ENCODE data around the gene COL9A3.

COL9A3 gene

DNA sequence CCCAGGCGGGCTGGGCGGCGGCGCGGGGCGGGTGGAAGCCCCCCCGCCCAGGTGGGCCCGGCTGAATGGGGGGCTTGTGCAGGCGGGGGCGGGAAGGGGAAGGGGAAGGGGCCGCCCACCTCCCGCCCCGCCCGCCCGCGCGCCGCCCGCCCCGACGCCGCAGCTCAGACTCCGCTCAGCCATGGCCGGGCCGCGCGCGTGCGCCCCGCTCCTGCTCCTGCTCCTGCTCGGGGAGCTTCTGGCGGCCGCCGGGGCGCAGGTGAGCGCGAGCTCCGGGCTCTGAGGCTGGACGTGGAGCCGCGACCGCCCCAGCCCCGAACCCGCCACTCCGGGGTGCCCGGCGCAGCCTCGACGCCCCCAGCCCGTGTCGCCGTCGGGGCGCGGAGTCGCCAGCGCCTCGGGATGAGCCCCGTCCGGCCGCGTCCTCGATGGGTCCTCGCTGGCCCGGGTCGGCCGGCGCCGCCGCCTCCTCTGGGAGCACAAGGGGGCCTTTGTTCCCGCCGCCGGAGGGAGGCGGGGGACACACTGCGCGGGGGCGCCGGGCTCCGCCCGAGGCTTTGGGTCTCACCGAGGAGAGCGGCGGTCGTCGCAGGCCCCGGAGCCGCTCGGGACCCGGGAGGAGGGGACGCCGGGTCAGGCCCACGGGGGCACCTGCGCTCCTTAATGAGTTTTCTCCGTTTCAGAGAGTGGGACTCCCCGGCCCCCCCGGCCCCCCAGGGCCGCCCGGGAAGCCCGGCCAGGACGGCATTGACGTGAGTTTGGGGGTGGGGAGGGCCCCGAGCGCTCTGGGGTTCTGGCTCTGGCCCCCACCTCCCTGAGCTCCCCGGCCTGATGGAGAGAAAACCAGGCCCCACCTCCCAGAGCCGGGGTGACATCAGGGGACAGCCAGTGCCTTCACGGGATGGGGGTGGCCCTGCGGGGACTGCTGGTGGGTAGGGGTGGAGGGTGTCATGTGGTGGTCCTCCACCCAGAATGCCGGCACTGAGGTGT, at the start of gene COL9A3:
Gene COL9A3, plus strand, starts transcription at position 167 of the 990 bp plus-strand sequence. Its CDS starts 15 bp downstream, at position 182.
- no peak for FAIRE-seq

DNA sequence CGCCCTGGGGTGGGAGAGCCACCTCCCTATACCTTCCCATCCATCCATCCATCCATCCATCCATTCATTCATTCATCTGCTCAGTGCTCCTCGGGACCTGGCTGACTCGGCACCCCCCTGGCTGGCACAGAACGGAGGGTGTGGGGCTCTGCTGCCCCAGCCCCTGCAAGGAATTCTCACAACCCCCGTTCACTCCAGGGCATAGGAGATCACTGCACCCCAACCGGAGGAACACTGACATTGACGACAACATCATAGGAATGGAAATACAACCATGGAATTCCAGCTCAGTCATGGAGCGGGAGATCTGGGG, 48.7 kb upstream of the COL9A3 start:
- FAIRE-seq, result no peak

DNA sequence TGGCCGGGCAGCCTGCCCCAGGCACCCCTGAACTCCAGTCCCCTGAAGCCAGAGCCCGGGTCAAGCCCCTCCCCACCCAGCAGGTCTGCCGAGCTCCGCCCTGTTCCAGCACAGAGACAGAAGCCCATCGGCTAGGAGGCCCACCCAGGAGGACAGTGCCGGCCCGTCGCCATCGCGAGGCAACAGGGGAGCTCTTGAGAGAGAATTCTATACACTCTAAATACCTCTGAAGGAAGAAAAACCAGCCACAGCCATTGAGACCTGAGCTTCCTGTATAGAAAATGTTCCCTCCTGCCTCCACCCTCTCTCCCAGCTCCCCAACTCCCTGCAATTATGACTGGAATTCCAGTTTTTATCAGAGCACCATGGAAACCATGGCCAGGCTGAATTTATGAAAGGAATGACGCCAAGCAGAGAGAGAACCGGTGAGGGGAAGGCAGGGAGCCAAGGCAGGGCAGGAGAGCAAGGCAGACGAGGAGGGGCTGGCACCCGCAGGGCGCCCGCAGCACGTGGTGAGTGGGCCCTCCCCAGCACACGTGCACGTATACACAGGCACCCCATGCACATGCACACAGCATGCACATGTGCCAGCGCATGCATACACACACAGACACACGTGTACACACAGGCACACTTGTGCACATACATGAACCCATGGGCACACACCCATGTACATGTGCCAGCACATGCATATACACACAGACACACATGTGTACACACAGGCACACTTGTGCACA, 48.1 kb upstream of the COL9A3 start:
- FAIRE-seq, result no peak

DNA sequence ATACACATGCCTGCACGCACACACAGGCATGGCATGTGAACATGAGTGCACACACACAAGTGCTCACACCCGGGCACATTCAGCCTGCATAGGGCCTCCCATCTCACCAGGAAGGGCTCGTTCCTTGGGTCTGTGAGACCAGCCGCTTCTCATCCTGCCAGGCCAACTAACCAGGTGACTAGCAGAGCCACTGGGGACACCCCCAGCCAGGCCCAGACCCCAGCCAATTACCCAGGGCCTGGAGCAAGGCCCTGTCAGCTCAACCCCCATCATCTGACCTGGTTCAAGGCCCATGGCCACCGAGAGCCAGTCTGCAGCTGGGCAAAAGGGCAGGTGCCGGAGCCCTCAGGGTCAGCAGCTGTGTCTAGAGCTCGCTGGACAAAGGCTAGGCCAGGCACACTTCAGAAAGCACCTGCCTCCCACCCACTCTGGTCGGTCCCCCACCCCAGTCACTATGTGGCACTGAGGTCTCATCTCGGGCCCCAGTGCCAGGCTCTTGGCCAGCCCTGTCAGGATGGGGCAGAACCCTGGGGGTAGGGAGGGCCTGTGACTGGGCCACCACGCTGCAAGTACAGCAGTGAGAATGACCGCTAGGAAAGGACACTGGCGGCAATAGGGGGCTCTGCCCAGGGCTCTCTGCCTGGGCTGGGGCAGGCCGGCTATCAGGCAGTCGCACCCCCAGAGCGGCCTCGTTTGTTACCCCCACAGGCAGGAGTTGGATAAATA, 47.3 kb upstream of the COL9A3 start:
- FAIRE-seq, result no peak

DNA sequence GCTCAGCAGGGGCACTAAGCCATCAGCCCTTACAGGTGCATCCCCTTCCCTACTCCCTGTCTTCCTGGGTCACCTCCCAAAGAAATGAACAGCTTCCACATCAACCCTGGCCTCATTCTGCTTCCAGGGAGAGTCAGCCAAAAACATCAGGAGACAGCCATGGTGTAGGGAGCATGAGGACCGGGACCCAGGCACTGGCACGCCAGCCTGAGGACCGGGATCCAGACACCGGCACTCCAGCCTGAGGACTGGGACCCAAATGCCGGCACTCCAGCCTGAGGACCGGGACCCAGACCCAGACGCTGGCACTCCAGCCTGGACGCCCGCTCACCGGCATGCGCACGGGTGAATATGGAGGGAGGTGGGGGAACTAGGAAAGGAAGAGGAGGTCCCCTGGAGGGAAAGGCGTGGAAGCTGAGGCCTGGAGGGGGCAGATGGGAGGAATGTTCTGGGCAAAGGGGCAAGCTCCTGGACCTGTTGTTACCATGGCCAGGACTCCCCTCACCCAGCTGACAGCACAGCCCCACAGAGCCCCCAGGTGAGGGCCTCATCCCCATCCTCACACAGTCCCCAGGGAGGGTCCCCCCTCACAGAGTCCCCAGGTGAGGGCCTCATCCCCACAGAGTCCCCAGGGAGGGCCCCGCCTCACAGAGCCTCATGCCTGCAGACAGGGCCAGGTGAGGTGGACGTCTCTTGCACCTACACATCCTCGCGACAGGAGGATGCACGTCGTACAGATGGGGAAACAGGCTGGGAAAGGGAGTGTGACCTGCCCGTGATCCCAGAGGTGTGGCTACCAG, 46.5 kb upstream of the COL9A3 start:
- no peak for FAIRE-seq

DNA sequence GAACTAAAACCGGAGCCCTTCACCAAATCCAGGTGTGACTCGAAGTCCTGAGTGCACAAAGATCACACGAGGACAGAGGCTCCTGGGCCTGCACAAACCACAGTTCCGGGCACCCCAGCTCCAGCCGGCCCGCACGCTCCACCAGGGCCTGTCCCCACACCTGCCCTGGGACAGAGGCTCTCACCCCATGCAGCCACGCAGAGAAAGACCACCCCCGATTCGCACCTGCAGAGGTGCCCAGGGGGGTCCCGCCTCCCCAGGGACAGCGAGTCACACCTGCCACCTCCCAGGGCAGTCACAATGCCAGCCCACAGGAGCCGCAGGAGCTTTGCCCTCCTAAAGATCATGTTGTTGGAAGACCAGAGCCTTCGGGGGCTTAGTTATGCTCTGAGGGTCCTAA, 45.9 kb upstream of the COL9A3 start:
- no peak for FAIRE-seq

DNA sequence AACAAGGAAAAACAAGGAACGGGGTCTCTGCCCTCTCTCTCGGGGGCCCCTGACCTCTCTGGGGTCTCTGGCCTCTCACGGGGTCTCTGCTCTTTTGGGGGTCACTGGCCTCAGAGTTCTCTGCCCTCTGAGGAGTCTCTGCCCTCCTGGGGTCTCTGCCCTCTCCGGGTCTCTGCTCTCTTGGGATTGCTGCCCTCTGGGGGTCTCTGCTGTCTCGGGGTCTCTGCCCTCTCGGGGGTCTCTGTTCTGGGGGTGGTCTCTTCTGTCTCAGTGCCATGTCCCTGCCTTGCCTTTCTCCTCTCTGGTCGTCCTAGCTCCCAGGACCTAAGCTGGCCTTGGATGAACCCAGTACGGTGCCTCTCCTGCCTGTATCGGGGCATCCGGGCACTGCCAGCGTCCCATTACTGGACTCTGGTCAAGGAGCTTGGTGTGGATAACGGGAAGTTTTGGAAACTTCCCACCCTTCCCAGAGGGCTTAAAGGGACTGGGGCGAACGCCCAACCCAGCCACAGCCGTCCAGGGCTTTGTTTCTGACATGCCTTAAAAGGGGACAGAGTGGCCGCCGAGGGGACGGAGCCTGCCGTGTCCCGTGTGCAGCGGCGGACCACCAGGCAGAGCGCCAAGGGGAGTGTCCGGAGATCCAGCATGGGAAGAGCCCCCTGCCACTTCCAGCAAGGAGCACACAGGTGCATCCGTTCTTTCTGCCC, 45.3 kb upstream of the COL9A3 start:
- no peak for FAIRE-seq

DNA sequence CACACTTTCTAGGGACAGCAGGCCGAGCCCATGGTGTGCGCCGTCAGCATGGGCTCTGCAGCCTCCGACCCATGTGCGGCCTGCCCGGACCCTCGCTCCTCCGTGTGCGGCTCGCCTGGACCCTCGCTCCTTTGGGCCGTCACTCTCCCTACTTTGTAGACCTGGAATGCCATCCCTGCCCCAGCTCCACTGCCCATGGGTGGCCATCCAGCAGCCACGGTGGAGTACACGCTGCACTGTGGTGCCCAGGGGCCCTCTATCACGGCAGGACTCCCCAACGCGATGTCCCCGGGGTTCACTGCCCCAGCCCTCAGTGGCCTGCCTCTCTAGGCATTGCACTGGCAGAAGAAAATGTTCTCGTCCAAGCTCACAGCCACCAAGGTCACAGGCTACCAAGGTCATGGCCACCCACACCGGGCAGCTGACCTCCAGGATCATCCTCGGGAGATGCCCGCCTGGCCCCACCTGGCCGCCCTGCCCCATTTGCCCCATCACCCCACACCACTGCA, 44.7 kb upstream of the COL9A3 start:
- no peak for FAIRE-seq

DNA sequence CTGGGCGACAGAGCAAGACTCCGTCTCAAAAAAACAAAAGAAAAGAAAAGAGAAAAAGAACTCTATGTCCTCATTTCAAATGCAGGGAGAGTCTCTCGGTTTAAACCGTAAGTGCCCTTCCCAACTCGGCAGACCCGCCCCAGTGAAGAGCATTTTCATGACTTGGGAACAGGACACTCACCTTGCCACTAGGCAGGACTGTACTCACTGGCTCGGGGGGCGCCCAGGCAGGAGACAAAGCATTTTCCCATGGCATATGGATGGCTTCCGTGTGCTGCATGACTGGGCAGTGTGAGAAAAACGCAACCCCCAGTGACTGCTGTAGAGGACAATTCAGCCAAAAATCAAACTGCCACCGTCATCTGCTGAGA, 44.2 kb upstream of the COL9A3 start:
- FAIRE-seq, result no peak

DNA sequence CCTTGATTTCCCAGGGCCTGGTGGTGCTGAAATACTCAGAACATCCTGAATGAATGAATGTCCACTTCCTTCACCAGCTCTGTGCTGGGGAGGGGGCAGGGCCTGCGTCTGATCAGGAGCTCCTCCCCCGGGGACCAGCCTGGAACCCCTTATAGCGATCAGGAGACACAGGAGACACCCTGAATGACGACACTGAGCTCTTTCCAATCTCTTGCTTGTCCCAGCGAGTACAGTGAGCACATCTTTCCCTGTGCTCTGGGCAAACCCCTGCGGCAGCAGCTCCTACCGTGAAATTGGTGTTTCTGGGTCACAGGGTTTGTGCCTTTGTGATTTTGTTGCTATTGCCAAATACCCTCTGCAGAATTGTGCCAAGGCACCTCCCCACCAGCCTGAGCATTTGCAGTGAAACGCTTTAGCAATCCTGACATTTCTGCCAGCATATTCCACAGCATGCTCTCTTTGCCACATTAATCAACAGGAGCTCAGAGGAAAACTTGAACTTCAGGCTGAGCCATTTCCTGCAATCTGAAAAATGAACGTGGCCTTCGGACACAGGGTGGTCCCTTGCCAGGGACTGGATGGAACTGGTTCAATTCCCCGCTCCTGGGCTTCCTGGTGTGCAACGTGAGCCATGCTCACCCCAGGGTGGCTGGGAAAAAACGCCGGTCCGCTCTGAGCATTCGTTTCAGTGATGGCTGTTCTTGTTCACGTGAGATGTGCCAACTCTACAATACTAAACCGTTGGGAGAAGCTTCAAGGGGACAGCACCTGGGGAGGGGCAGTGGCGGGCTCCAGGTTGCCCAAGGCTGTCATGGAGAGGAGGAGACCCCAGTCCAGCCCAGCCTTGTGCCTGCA, 43.6 kb upstream of the COL9A3 start:
- no peak for FAIRE-seq

DNA sequence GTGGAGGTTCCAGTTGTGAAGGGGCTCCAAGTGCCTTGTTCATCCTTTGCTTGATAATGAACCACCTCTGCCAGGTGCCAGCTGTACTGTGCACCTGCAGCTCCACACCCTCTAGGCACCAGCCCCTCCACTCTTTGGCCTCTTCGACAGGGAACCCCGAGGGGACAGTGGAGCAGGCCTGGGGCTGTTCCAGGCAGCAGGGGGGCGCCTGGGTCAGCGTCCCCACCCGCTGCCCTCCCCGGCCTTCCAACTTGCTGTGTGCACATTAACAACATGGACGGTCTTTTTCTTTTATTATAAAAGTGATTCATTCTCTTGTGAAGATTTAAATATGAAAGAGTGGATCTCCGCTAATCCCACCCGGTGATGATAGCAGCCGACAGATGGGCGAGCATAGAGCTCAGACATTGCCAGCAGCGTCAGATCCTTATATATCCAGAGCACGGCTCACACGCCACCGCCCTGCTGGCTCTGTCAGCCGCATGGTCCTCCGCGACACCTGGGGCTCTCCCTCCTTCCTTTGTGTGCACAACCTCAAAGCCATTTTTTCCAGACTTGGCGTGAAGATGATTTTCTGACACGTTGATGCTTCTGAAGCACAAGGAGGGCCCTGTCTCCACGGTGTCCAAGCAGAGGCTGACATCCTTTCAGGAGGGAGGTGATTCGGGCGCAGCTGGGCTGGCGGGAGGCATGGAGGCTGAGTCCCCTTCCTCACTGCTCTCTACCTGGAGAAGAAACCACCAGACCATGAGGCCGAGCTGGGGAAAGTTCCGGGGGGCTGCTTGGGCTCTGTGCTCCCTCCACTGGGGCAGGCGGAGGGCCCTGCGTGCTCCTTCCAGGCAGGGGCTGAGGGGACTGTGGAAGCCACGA, 42.8 kb upstream of the COL9A3 start:
- FAIRE-seq, result no peak

DNA sequence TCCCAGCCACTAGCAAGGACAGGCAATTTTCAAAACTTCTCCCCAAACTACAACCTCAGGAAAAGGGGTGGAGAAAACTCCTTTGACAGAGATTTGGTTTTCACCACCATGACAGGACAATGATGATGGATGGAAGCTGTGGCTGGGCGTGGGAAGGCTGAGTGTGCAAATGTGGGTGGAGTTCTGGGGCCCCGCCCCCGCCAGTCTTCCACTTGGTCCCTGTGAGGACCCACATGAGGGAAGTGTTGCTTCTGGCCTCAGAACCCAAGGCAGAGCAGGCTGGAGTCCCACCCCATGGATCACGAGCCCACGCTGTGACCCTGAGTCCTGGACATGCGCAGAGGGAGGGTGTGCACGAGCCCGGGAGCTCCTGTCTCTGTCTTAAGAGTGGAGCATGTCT, 42.1 kb upstream of the COL9A3 start:
- FAIRE-seq, result no peak

DNA sequence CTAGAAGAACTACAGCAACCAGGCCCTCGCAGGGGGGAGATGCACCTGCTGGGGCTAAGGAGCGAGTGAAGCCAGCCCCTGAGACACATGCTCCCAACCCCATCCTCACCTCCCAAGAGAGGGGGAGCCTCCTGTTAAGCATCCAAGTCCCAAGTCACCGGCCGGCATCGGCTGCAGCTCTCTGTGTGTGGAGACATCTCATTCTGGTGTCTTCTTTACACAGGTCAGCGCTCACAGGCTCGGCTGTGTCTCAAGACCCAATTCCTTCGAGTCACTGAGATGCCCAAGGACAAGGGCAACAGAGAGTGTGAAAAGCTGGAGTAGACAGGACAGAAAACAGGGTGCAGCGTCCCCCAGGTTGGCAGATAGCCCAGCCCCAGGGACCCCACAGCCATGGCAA, 41.6 kb upstream of the COL9A3 start:
- no peak for FAIRE-seq

DNA sequence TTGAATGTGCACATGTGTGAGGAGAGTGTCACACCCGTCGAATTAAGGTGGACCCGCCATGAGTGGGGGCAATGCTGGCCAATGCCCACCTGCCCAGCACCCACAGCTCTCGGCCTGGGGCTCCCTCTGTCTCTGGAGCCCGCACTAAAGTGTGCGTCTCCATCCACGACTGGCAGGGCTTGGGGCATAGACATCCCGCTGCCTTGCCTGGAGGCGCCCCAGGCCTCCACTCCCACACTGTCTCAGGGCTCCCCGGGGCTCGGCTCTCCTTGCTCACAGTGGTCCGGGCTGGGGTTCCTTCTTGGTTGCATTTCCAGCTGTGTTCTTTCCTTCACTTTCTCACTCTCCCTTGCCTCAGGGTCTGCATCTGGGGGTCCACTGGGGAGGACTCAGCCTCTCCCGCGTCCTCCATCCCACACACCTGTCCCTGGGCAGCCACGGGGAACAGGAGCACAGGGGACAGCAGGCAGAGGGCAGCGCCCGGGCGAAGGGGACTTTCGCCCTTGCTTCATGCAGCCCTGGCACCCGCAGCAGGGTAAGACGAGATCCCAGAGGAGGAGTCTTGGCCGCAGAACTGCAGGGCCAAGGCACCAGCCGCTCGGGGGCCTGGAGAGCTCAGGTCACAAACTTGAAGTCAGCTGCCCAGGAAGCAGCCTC, 40.7 kb upstream of the COL9A3 start:
- no peak for FAIRE-seq

DNA sequence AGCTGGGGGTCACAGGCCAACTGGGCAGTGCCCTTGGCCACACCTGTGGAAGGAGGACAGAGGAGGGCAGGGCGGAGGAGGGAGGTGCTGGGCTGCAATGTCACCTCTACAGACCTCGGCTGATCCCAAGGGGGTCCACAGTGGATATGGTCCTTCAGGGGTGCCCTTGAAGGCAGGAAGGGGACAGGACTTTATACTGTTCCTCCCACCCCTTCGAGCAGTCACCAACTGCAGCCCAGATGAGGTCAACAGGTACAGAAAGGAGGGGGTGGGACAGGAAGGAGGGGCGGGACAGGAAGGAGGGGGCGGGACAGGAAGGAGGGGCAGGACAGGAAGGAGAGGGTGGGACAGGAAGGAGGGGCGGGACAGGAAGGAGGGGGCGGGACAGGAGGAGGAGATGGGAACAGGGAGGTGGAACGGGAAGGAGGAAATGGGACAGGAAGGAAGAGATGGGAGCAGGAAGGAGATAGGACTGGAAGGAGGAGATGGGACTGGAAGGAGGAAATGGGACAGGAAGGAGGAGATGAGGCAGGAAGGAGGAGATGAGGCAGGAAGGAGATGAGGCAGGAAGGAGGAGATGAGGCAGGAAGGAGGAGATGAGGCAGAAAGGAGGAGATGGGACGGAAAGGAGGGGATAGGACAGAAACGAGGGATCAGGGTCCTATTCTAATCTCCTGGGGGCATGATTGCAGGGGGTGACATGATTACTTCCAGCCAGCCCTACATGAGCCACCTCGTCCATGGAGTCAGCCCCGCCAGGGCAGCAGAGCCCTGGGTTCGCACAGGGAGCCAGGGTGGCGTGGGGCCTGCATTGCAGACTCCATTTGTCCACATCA, 39.9 kb upstream of the COL9A3 start:
- no peak for FAIRE-seq

DNA sequence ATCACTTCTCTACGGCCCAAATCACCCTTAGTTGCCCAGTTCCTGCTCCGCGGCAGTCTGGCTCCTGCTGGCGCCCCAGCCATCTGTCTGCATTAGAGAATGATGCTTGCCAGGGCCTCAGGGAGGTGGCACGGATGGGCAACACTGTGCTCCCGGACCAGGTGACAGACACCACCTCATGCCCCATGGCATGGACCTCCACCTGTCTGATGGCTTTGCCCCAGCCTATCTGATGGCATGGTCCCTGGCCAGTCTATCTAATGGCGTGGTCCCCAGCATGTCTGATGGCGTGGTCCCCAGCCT, 39.4 kb upstream of the COL9A3 start:
- FAIRE-seq, result no peak

DNA sequence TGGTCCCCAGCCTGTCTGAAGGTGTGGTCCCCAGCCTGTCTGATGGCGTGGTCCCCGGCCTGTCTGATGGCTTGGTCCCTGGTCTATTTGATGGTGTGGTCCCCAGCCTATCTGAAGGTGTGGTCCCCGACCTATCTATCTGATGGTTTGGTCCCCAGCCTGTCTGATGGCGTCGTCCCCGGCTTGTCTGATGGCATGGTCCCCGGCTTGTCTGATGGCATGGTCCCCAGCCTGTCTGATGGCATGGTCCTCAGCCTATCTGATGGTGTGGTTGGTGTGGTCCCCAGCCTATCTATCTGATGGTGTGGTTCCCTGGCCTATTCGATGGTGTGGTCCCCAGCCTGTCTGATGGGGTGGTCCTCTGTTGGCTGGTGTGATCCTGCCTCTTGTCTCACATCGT, 38.8 kb upstream of the COL9A3 start:
- no peak for FAIRE-seq

All from endometrium (tissue), 2 donors.